Activated CD4-positive, alpha-beta T cell treated with anti-CD3 and anti-CD28 coated beads, Interleukin-2, amount 50 U/mL, for 48 hours (primary cell): ENCODE results near the gene CNGA3.

Experiments used
- DNase-seq, 2 experiments: peaks; one replicate each; pipeline ENCODE4 v3.0.0-alpha.2; 2020

Gene CNGA3

DNA sequence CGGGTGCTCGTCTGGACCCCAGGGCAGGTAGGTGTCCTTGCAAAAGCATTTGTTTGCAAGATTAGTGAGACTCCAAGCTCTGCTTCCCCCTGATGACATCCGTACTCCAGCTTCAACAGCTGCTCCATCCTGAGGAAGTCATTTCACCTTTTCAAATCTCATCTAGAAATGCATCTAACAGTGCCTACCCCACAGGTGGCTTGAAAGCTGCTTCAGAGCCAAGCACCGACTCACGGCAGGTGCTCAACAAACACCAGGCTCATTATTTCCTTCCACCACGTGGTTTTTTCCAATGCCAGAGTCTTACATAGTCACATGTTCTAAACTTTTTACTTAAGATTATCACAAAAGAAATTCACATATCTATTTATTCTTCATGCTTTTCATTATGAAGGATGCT, 31.9 kb downstream of the CNGA3 start:
- DNase-seq: no peak

DNA sequence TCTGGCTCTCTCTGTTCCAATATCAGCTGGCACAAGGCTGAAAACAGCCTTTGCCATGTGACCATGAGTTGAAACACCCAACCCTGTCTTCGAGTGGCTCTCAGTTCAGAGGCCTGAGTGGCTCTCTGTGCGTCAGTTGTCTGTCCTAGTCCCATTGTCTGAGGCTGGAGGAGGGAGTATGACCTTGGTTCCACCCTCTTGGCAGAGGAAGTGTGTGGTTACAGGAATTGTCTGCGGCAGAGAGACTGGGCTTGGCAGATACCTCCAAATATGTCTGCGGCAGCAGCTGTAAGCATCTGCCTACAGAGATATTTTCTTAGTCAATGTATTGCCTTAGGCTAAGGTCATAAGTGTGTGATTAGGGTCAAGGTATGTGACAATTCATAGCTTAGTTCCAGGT, 32.6 kb downstream of the CNGA3 start:
- no peak for DNase-seq

DNA sequence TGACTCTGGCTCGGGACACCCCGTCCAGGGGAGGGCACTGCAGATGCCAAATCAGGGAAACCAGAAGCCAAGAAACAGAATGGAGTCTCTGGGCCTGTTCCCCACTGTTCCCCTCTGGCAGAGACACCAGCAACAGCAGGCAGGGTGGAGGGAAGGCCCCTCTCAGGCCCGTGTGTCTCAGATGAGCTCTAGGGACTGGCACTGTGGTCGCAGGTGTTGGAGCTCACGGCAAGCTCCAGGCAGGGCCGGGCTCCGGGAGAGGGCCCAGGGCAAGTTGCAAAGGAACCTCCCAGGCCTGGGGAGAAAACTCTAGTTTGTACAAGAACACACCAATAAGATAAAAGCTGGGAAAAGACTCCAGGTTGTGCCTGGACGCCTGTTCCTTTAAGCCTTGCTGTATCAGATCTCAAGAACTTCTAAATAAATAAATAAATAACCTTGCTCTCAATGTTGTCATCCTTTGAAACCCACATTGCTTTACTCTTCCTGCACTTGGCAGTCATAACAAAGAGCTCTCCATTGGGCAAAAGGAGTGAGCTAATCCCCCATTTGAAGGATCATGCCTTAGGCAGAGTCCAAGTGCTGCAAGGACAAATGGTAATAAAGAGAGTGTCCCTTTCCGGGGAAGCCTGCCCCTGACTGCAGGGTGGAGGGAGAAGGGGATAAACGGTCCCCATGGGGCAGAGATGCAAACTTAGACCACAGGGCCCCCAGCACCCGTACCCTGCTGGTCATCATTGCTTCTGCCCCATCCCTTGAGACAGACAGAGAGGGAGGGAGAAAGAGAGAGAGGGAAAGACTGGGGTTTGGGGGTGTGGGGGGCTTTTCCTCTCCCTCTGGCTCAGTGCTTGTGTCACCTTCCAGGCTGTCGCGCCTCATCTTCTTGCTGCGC, 33.3 kb downstream of the CNGA3 start:
- DNase-seq: no peak

DNA sequence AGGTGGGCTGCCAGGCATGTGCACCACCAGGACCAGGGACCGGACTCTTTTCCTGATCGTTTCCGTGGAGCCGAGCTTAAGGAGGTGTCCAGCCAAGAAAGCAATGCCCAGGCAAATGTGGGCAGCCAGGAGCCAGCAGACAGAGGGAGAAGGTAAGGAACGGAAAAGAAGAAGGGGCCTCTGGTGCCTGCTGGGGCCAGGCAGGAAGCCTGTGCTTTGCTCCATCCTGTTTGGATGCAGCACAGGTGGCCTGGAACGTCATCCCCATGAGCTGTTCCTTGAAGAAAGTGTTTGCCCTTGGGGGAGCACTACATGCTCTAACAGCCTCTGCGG, 33.9 kb downstream of the CNGA3 start:
- no peak for DNase-seq

DNA sequence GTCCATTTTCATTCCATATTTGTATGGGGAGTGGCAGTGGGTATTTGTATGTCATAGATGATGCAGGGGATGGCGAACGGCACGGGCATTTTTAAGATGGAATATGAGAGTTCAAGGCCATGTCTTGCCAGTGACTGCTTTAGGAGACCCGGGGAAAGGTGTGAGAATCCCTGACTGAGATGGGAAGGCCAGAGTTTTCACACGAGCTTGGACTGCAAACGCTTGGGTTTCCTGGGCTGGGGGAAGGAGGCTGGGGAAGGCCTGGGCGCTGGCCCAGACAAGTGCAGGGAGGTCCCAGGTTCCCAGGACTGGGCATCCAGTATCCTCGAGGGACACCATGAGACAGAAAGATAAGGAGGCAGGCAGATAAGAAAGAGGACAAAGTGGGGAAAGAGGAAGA, 35.2 kb downstream of the CNGA3 start:
- DNase-seq: no peak

DNA sequence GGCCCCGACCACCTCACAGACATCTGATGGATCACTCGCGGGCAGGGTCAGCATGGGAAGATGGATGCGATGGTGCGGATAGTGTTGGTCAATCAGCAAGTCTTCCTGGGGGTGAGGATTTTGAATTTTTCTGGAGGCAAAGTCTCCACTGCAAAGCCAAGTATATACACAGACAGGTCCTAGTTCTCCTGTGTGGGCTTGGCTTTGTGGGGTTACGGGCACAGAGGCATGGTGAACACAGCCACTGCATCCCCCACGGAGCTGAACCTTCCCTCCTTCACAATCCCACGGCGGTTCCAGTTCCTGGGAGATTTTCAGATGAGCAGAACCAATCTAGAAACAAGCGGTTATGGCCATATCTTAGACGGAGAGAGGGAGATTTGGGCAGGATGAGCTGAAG, 35.8 kb downstream of the CNGA3 start:
- no peak for DNase-seq

DNA sequence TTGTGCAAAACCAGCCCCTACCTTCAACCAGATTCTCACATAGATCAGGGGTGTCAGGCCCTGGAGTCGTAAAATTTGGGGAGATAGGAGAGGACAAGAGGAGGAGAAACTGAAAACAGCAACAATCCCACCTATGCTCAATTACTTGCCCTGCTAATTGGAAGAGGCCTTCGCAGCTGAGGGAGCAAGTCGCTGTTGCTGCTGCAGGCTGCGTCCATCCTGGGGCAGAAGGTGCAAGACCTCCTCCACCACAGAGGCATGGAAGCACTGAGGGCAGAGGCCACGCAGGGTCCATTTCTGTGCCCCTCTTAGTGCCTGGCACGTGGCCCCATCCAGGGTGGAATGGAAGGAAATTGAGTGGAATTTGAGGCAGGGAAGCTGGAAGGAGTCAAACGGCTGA, 36.5 kb downstream of the CNGA3 start:
- no peak for DNase-seq

DNA sequence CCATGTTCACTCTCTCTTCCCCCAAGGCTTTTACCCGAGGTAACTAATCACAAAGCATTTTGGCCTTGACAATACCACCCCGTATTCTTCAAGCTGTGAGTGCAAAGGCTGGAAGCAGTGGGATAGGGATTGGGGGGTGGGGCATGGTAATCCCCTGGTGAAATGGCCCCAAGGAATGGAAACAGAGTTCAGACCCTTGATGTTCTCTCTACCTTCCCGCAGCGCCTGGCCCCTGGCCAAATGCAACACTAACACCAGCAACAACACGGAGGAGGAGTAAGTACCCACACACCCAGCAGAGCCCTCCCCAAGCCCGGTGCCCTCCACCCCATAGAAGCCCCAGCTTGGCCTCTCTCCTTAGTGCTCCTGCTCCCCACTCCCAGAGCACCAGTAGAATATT, 36.9 kb downstream of the CNGA3 start:
- no peak for DNase-seq

DNA sequence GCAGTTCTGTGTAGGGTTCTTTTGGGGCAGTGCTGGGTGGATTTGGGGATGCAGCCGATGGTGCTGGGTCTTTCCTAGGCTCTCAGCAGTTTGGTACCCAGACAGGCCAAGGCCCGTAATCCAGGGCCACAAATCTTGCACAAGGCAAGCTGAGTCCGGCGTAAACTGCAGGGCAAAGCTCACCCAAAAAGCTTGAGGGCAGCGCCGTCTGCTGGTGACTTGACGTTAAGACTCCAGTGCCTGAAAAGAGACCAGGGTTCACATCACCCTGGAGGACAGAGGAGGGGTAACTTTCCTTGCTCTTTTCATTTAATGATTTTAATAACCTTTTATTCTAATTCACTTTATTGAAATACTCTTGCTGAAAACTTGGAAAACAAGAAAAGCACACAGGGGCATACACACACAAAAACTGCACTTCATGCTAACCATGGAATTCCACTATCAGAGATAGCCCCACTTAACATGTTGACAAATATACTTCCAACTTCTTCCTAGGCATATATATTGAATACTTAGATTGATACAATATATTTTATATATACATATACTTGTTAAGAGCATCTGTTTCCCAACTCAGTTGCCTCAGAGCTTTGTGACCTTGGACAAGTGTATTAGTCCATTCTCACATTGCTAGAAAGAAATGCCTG, 38.9 kb downstream of the CNGA3 start:
- DNase-seq: peak; percentile 81 to 84

DNA sequence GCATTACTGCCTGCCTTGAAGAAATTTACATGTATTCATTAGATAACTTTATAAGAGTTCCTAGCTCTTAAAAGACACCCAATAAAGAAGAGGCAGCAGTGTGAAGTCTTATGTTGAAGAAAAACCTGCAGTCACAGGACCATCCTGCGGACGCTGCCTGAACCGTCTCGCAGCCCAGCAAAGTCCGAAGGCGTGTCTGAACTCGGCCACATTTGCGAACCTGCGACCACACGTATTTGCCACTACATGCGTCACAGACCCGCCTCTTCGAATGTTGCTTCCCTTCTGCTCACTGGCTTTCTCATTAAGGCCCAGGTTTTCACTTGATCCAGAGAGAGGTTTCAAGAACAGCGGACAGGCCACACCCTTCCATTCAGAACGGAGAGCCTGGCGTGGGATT, 41.2 kb downstream of the CNGA3 start:
- DNase-seq: no peak

DNA sequence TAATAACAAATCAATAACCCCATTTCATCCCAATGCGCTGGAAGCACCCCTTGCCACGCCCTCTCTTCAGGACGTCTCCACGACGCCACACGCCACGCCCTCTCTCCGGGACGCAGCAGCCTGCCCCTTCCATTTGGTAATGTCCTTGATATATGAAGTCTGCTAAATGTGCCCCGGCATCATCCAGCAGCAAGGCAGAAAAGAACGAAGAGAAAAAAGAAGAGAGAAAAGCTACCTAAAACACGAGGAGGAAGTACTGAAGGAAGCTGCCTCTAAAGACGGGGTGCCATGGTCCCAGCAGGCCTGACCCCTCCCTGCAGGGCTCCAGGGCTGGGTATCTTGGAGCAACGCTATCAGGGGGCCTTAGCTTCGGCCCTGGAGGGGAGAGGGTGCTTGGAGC, 41.8 kb downstream of the CNGA3 start:
- no peak for DNase-seq

DNA sequence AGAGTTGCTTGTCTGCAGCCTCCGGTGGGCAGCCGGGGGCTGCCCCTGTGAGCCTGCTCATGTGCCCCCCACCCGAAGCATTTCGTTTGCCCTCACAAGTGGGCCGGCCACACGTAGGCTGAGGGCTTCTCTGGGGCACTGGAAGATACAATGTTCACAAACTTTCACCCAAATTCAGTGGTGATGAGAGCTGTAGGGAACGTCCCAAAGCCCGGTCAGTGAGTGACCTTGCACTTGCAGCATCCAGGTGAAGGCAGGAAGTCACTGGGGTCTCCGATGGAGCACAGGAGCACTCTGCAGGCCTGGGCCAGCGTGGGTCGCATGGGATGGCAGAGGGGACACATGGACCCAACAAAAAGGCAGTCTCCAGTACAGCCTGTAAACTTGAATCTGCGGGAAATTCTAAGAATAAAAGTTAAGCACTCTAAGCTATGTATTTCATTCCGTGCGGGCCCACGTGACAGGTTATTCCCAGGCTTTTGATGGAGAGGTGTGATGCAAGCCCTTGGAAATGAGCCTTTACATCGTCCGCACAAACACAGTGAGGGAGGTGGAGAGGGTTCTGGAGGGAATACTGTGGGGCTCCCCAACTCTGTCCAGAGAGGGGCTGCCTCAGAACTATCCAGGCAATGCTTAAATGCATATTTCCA, 42.5 kb downstream of the CNGA3 start:
- no peak for DNase-seq

DNA sequence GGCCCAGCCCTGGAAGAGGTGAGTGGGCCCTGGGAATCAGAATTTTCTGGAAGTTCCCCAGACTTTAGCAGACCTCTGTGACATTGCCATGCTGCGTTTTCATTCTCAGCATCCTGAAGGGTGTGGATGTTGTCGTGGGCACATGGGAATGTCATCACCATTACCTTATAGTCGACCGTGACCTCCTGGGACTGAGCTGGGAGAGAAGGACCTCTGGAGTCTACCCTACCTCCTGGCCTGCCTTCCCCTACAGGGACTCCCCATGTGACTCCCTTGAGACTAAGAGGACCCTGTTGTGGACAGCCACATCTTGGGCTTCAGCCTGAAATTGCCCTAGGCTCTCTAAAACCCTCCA, 43.0 kb downstream of the CNGA3 start:
- DNase-seq: no peak

DNA sequence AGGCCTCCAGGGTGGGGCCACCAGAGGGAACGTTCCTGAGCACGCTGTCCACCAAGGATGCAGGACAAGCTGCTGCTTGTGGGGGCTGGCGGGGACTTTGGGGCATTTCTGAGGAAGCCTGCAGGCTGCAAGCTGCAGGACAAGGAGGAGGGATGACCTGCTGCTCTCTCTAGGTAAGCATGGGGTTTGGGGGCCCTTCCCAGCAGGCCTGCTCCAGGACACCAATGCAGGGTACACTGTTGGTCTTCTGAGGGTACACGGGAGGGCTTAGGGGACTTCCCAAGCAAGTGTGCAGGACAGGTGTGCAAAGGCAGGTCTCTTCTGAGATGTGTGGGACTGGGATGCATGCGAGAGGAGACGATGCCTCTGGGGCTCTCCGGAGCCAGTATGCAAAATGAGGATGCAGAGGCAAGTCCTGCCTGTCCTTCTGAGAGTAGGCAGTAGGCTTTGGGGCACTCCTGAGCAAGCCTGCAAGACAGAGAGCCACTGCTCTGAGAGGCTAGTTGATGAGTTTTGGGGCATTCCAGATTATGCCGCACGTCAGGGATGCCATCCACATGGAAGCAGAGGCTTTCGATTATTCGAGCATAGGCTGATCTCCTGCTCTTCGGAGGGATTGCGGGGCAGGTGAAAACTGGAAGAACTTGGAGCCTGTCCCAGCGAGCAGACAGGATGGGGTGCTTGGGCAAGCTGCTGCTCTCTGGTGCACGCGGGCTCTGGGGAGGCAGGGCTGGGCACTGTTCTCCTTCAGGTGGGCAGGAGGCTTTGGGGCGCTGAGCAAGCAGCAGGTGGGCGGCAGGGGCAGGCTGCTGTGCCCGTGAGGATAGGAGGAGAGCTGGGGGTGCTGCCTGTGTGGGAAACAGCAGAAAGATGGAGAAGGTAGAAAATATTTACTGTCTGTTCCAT, 44.6 kb downstream of the CNGA3 start:
- no peak for DNase-seq

DNA sequence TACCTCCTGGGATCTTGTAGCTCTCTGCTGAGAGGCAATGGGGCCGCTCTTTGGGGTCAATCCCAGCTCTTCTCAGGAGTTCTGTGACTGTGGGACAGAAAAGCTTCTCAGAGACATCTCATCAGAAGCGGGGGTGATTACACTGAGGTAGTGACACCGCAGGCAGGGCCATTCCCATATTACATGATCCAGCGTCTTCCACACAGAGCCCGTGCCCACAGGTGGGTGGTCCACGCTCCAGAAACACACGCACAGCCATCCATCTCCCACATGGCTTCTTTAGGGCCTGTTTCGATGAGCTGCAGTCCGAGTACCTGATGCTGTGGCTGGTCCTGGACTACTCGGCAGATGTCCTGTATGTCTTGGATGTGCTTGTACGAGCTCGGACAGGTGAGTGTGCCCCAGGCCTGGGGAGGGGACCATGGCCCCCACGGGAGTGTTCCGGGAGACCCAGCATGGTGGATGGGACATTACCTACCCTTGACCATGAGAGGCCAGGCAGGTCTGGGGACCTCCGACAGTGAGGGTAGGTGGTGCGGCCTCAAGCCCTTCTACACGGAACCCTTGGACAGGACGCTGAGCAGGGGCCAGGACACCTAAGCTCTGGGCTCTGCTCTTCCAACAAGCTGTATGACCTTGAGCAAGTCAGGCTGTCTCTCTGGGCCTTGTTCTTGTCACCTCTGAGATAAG, 45.5 kb downstream of the CNGA3 start:
- DNase-seq: no peak

DNA sequence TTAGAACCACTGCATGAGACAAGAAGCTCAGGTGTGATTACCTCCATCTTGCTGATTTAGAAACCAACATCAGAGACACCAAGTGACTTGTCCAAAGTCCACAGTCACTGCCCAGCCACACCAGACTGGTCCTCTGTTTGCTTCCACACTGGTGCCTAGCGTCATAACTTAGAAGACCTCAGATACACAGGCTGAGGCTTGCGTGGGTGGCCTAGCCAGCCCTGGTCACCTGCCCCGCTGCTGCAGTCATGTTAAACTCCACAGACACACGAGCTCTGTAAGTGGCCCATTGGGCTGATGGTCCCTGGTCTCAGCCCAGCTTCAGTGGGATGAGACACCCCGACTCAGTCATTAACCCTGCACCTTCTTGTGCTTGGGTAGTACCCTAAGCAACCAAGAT, 47.1 kb downstream of the CNGA3 start:
- DNase-seq: no peak

DNA sequence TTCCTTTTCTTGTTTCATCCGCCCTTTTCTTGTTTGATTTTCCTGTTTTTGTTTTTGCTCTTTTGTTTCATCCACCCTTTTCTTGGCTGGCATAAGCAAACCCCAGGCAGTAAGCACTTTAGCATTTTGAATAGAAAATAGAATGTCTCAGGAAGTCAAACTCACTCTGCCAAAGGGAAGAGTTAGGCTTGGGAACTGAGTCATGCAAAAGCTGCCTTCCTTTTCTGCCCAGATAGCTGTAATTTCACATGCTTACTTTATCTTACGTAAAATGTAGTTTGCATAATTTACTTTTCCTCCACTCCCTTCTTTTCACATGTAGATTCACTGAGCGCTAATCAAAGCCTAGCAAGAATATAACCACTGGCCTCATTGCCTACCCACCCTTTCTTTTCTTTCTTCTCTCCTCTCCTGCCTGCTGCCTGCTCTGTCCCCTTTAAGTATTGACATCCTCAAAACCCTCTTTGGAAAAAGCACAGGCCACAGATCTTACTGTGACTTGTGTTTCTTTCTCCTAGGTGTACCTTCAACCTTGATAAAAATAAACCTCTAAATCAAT, 48.4 kb downstream of the CNGA3 start:
- no peak for DNase-seq

DNA sequence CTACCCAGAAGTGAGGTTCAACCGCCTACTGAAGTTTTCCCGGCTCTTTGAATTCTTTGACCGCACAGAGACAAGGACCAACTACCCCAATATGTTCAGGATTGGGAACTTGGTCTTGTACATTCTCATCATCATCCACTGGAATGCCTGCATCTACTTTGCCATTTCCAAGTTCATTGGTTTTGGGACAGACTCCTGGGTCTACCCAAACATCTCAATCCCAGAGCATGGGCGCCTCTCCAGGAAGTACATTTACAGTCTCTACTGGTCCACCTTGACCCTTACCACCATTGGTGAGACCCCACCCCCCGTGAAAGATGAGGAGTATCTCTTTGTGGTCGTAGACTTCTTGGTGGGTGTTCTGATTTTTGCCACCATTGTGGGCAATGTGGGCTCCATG, 49.7 kb downstream of the CNGA3 start:
- no peak for DNase-seq

DNA sequence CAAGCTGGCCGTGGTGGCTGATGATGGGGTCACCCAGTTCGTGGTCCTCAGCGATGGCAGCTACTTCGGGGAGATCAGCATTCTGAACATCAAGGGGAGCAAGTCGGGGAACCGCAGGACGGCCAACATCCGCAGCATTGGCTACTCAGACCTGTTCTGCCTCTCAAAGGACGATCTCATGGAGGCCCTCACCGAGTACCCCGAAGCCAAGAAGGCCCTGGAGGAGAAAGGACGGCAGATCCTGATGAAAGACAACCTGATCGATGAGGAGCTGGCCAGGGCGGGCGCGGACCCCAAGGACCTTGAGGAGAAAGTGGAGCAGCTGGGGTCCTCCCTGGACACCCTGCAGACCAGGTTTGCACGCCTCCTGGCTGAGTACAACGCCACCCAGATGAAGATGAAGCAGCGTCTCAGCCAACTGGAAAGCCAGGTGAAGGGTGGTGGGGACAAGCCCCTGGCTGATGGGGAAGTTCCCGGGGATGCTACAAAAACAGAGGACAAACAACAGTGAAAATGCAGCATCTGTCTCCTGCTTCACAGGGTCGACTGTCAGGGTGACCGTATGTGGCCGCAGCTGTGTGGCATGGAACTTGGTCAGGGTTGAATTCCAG, 50.6 kb downstream of the CNGA3 start:
- DNase-seq: no peak

DNA sequence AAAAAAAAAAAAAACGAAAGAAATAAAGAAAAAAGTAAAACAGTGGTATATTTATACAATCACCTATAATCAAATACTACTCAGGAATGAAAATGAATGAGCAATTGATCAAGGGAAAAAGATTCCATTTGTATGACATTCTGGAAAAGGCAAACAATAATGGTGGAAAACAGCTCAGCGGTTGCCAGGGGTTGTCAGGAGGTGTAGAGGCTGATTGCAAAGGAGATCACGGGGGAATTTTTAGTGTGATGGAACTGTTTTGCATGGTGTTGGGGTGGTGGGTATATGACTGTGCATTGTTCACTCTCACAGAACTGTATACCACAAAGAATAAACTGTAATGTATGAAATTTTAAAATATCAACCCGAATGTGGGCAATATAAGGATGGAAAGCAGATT, 52.9 kb downstream of the CNGA3 start:
- DNase-seq: no peak

DNA sequence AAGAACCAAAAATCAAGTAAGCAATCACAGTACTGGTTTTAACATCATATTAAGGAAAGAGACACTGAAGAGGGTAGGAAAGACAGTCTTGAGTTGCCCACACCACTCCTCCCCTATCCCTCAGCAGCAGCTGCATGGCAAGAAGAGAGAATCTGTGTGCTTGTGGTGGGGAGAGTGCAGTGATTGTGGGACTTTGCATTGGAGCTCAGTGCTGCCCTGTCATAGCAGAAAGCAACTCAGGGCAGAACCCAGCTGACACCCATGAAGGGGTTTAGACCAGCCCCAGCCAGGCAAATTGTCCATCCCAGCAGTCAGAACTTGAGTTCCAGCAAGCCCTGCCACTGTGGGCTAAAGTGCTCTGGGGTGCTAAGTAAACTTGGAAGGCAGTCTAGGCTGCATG, 57.6 kb downstream of the CNGA3 start:
- no peak for DNase-seq
